HTR-8/SVneo (cell line): ENCODE data around the gene COLEC12.

Experiments
- DNase-seq: peaks from one replicate; pipeline ENCODE4 v3.0.0; 2011; ENCODE audit warnings: low spot score, mixed read lengths; ENCODE audit not compliant: insufficient read length
- FAIRE-seq: peaks from 2 replicates; lab custom pipeline; 2011; peaks lifted over from hg19 to GRCh38; lab: Jason Lieb, UNC

The COLEC12 gene

GRCh38 chr18:476251-476664 is 24.2 kb downstream of the COLEC12 start:
- no peak for DNase-seq
- no peak for FAIRE-seq

GRCh38 chr18:475202-476031 is 25.1 kb downstream of the COLEC12 start:
- DNase-seq (peak; percentile 63), FAIRE-seq (no peak)

GRCh38 chr18:474416-474815 is 26.1 kb downstream of the COLEC12 start:
- DNase-seq (no peak), FAIRE-seq (no peak)

- DNase-seq = no peak
- FAIRE-seq = no peak
These were observed 26.7 kb downstream of the COLEC12 start for GRCh38 chr18:473802-474201.

- no peak for DNase-seq
- no peak for FAIRE-seq
These were observed 28.8 kb downstream of the COLEC12 start for GRCh38 chr18:471716-472115.

GRCh38 chr18:470661-471501 is 29.6 kb downstream of the COLEC12 start:
- FAIRE-seq = no peak

GRCh38 chr18:468955-469790 is 31.3 kb downstream of the COLEC12 start:
- FAIRE-seq (no peak), DNase-seq (no peak)

More at GRCh38 chr18:470661-471501, 29.6 kb downstream of the COLEC12 start:
- DNase-seq = no peak

- DNase-seq (no peak), FAIRE-seq (no peak)
These were observed 36.5 kb downstream of the COLEC12 start for GRCh38 chr18:463827-464541.

GRCh38 chr18:463403-463802 is 37.1 kb downstream of the COLEC12 start:
- FAIRE-seq = no peak
- no peak for DNase-seq

GRCh38 chr18:461762-462161 is 38.7 kb downstream of the COLEC12 start:
- FAIRE-seq = no peak
- DNase-seq = no peak

- no peak for FAIRE-seq
- no peak for DNase-seq
These were observed 39.7 kb downstream of the COLEC12 start for GRCh38 chr18:460791-461190.

- FAIRE-seq (no peak), DNase-seq (no peak)
These were observed 40.5 kb downstream of the COLEC12 start for GRCh38 chr18:459814-460593.

- DNase-seq (no peak), FAIRE-seq (no peak)
These were observed 42.7 kb downstream of the COLEC12 start for GRCh38 chr18:457521-458412.

GRCh38 chr18:457140-457519 is 43.4 kb downstream of the COLEC12 start:
- FAIRE-seq = no peak
- no peak for DNase-seq

- FAIRE-seq (no peak), DNase-seq (no peak)
These were observed 44.0 kb downstream of the COLEC12 start for GRCh38 chr18:456361-457139.

GRCh38 chr18:453400-453799 is 47.1 kb downstream of the COLEC12 start:
- no peak for DNase-seq
- no peak for FAIRE-seq

- no peak for FAIRE-seq
These were observed 47.7 kb downstream of the COLEC12 start for GRCh38 chr18:452816-453215.

More at GRCh38 chr18:452816-453215, 47.7 kb downstream of the COLEC12 start:
- DNase-seq = no peak
